GM12873 (cell line): ENCODE measurements around the gene DYNLT4.

Experiments used
- TF ChIP-seq, protein P1 (sequence below): IDR thresholded peaks from 2 replicates; pipeline ENCODE4 v1.5.1; 2012; ENCODE audit warnings: low read depth, mild to moderate bottlenecking, moderate library complexity, low read length, control low read depth; ENCODE audit not compliant: insufficient read depth; ENCODE audit errors: missing control alignments

The DYNLT4 gene

GRCh38 chr1:44803312-44804095 lies 3.6 kb downstream of the DYNLT4 start:
- TF ChIP-seq, protein P1, sequence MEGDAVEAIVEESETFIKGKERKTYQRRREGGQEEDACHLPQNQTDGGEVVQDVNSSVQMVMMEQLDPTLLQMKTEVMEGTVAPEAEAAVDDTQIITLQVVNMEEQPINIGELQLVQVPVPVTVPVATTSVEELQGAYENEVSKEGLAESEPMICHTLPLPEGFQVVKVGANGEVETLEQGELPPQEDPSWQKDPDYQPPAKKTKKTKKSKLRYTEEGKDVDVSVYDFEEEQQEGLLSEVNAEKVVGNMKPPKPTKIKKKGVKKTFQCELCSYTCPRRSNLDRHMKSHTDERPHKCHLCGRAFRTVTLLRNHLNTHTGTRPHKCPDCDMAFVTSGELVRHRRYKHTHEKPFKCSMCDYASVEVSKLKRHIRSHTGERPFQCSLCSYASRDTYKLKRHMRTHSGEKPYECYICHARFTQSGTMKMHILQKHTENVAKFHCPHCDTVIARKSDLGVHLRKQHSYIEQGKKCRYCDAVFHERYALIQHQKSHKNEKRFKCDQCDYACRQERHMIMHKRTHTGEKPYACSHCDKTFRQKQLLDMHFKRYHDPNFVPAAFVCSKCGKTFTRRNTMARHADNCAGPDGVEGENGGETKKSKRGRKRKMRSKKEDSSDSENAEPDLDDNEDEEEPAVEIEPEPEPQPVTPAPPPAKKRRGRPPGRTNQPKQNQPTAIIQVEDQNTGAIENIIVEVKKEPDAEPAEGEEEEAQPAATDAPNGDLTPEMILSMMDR, result no peak

- TF ChIP-seq, protein P1, result no peak
These were observed 4.2 kb downstream of the DYNLT4 start for GRCh38 chr1:44803062-44803311.

DNA sequence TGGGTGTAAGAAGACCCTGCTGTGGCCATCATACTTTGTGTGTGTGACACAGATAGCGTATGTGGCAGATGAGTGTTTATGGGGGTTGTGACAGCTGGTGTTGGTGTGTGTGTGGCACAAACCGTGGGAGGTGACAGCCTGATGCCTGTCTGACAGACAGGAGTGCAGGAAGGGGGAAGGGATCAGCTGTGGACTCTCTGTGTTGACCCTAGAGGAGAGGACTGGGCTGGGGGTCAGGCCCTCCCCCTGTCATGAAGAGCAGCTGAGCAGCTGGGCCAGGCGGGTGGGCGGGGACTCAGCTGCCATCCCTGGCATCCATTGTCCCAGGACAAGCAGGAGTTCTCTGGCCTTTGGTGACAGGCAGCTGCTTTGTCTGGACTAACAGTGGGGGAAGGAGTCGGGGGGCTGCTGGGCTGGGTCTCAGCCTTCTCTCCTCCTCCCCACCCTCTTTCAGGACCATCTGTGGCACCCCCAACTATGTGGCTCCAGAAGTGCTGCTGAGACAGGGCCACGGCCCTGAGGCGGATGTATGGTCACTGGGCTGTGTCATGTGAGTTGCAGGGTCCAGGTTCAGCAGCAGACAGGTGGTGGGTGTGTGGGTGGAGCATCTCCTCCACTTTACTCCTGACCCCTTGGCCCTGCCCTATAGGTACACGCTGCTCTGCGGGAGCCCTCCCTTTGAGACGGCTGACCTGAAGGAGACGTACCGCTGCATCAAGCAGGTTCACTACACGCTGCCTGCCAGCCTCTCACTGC lies 4.7 kb downstream of the DYNLT4 start:
- TF ChIP-seq, protein P1, result no peak

GRCh38 chr1:44801491-44802305 lies 5.5 kb downstream of the DYNLT4 start:
- TF ChIP-seq, protein P1, result no peak

GRCh38 chr1:44799770-44800584 lies 7.2 kb downstream of the DYNLT4 start, which contains the start of gene PLK3:
Gene PLK3 (plus strand): TSS chr1:44800377. CDS start chr1:44800464, 87 bp downstream.
- TF ChIP-seq, protein P1, result peak; percentile 87

DNA sequence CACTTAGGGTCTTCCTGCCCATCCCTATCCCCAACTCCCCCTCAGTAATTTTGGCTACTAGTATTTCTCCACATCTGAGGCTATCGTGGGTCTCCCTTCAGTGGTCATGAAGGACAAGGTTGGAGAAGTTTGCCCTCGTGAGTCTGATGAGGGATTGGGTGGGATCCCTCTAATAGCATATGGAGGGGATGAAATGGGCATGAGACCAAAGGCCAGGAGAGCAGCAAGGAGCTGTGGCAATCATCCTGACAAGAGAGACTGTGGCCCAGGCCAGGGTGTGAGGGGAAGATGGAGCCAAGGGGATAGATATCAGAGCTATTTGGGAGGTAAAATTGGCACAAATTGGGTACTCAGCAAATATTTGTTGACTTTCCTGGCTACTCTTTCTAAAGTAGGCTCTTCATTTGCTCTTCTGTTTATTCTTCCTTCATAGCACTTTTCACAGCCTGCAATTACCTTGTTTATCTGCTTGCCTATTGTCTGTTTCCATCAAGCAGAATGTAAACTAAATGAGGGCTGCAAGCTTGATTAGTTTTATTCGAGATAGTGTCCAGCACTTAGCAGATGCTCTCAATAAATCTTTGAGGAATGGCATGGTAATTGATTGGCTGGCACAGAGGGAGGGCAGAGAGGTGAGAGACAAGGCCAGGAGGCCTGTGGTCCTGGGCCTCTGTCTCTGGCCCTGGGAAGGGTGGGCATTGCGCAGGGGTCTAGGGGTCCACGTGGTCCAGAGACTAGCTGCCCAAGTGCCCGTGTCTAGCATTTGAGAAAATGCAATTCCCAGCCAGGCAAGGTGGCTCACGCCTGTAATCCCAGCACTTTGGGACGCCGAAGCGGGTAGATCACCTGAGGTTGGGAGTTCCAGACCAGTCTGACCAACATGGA lies 8.4 kb downstream of the DYNLT4 start:
- TF ChIP-seq, protein P1, result no peak
